HepG2 (cell line): ENCODE measurements around the gene PAQR6. TPM values are rescaled to one million over a fixed set of nuclear protein-coding genes. Genes with fewer than 3 reads are reported as not detected.

Source experiments
- CSRNP1 ChIP-seq: sonication (generic); formaldehyde crosslinking; IDR thresholded peaks from 2 replicates; pipeline ENCODE4 v1.8.1; 2023; ENCODE audit warnings: mild to moderate bottlenecking, missing genetic modification reagents
- ESRRA ChIP-seq: sonication (generic); formaldehyde crosslinking; IDR thresholded peaks from 2 replicates; pipeline ENCODE4 v1.5.1; 2020; ENCODE audit warnings: mild to moderate bottlenecking, low read depth, missing genetic modification reagents
- FOSL1 ChIP-seq: sonication (generic); formaldehyde crosslinking; IDR thresholded peaks from 2 replicates; pipeline ENCODE4 v1.9.0; 2021; ENCODE audit warnings: missing genetic modification reagents, borderline replicate concordance
- HHEX ChIP-seq: IDR thresholded peaks from 2 replicates; pipeline ENCODE4 v1.6.1; 2016; ENCODE audit warnings: control low read depth
- HNF4A ChIP-seq: sonication (generic); formaldehyde crosslinking; IDR thresholded peaks from 2 replicates; pipeline ENCODE4 v1.4.0; 2020; ENCODE audit warnings: missing genetic modification reagents
- IKZF5 ChIP-seq: IDR thresholded peaks from 2 replicates; pipeline ENCODE4 v1.6.1; 2018; ENCODE audit warnings: missing genetic modification reagents, mild to moderate bottlenecking, missing compliant biosample characterization
- ISX ChIP-seq: sonication (generic); formaldehyde crosslinking; conservative IDR thresholded peaks from 2 replicates; pipeline ENCODE4 v1.5.0; 2020; ENCODE audit warnings: missing genetic modification reagents
- PPARG ChIP-seq: conservative IDR thresholded peaks from 2 replicates; pipeline ENCODE4 v1.6.1; 2016; ENCODE audit warnings: missing biosample characterization, missing genetic modification reagents
- RBFOX2 ChIP-seq: fragments of 200-400 bp; formaldehyde crosslinking; IDR thresholded peaks from 2 replicates; pipeline ENCODE4 v1.6.1; 2017; ENCODE audit warnings: low read depth, mild to moderate bottlenecking, low read length
- SKIL ChIP-seq: sonication (generic); formaldehyde crosslinking; IDR thresholded peaks from 2 replicates; pipeline ENCODE4 v1.8.0; 2022; ENCODE audit warnings: missing genetic modification reagents, mild to moderate bottlenecking, moderate library complexity, borderline replicate concordance
- SPEN ChIP-seq: sonication (generic); formaldehyde crosslinking; IDR thresholded peaks from 2 replicates; pipeline ENCODE4 v1.5.1; 2020; ENCODE audit warnings: low read depth, mild to moderate bottlenecking, missing genetic modification reagents
- TFE3 ChIP-seq: IDR thresholded peaks from 2 replicates; pipeline ENCODE4 v1.6.1; 2016
- THAP9 ChIP-seq: sonication (generic); formaldehyde crosslinking; IDR thresholded peaks from 2 replicates; pipeline ENCODE4; 2020; ENCODE audit warnings: missing genetic modification reagents, mild to moderate bottlenecking, borderline replicate concordance
- ZMYM2 ChIP-seq: sonication (generic); formaldehyde crosslinking; IDR thresholded peaks from 2 replicates; pipeline ENCODE4 v1.8.0; 2022; ENCODE audit warnings: mild to moderate bottlenecking, missing genetic modification reagents
- ZNF205 ChIP-seq: IDR thresholded peaks from 2 replicates; pipeline ENCODE4 v1.6.1; 2018; ENCODE audit warnings: missing biosample characterization, missing genetic modification reagents
- ZNF225 ChIP-seq: sonication (generic); formaldehyde crosslinking; IDR thresholded peaks from 2 replicates; pipeline ENCODE4 v1.4.0; 2020; ENCODE audit warnings: mild to moderate bottlenecking, missing genetic modification reagents
- ZNF335 ChIP-seq: sonication (generic); formaldehyde crosslinking; IDR thresholded peaks from 2 replicates; pipeline ENCODE4 v1.4.0; 2020; ENCODE audit warnings: missing genetic modification reagents
- ZNF576 ChIP-seq: sonication (generic); formaldehyde crosslinking; IDR thresholded peaks from 2 replicates; pipeline ENCODE4 v1.4.0; 2020; ENCODE audit warnings: mild to moderate bottlenecking, missing genetic modification reagents
- ZNF615 ChIP-seq: sonication (generic); formaldehyde crosslinking; IDR thresholded peaks from 2 replicates; pipeline ENCODE4 v1.5.0; 2020; ENCODE audit warnings: mild to moderate bottlenecking, missing genetic modification reagents, borderline replicate concordance
- polyA plus RNA-seq, 8 experiments: library from polyadenylated mRNA; depleted of rRNA in 3 of 8; stranded (reverse) in 7 of 8; unstranded in 1 of 8; fragments of >200 nt; fragmentation: Illumina TruSeq in 4 of 8; extraction: Trizol in 4 of 8; gene quantifications; 2 replicates each; pipeline versions ENCODE4 v1.2.1 to v1.2.3, GENCODE V29; 2011 to 2016; ENCODE audit warnings: low read depth in 4 of 8, missing spikeins in 1 of 8, mixed read lengths in 1 of 8; ENCODE audit not compliant: insufficient read depth in 1 of 8
- total RNA-seq, 5 experiments: library from RNA; depleted of rRNA; stranded (reverse); fragments of >200 nt; fragmentation: Illumina TruSeq; extraction: Trizol; gene quantifications; 2 replicates each; pipeline ENCODE4 v1.2.3, GENCODE V29; 2016; ENCODE audit warnings: low read depth in 1 of 5

Gene PAQR6
- total and polyA plus RNA-seq, 2 of the 13 experiments (the other 11 are each of a cell fraction or from before 2014, with no cell fraction given) = 0.82 to 1.4 TPM

GRCh38 chr1:156291226-156292061, 43.6 kb upstream of the PAQR6 start (continued):
- TF ChIP-seq ZNF576 (CRISPR knock-in tag) (no peak), ZNF205 (CRISPR knock-in tag) (peak; percentile 19; the same call in 1 of the 2 replicates), PPARG (CRISPR knock-in tag) (peak; percentile 53; the same call in 1 of the 2 replicates), CSRNP1 (CRISPR knock-in tag) (peak; percentile 63; the same call in 1 of the 2 replicates), HNF4A (peak; percentile 99), THAP9 (peak; percentile 47; the same call in 1 of the 2 replicates), ZNF615 (CRISPR knock-in tag) (no peak; the same call in 1 of the 2 replicates), ZNF225 (CRISPR knock-in tag) (peak; percentile 72), SPEN (peak; percentile 88; the same call in 1 of the 2 replicates), ESRRA (peak; percentile 91), SKIL (CRISPR knock-in tag) (peak; percentile 46; the same call in 1 of the 2 replicates), ZNF335 (CRISPR knock-in tag) (0 out of 2 replicates have a peak, but pooled peaks have one; percentile 47), ZMYM2 (CRISPR knock-in tag) (0 out of 2 replicates have a peak, but pooled peaks have one; percentile 40), ISX (CRISPR knock-in tag) (no peak), HHEX (CRISPR knock-in tag) (no peak), TFE3 (peak; percentile 62; the same call in 1 of the 2 replicates), FOSL1 (CRISPR knock-in tag) (no peak), IKZF5 (CRISPR knock-in tag) (peak; percentile 69), RBFOX2 (peak; percentile 87)
